AG04449 (cell line): ENCODE results near the gene PKN1.

Source experiments
- CTCF ChIA-PET: fragments of 350-600 bp; formaldehyde crosslinking; extraction: SDS; loops from one replicate; lab custom pipeline; 2021; ENCODE audit warnings: antibody characterized with exemption; lab: Yijun Ruan, JAX
- POLR2A ChIA-PET: fragments of 400-600, 350-600 bp; formaldehyde crosslinking; extraction: SDS; loops from one replicate; lab custom pipeline; 2020; ENCODE audit warnings: antibody characterized with exemption, inconsistent platforms; lab: Yijun Ruan, JAX
- DNase-seq: peaks from one replicate; pipeline ENCODE4 v3.0.0-alpha.2; 2010; ENCODE audit warnings: low read depth, low spot score
- H3K4me3 ChIP-seq: 2 replicates; pipeline ENCODE4 v1.5.1; 2011; ENCODE audit warnings: low read depth, mild to moderate bottlenecking, control low read depth, low read length
- TF ChIP-seq, protein P1 (sequence below): IDR thresholded peaks from one replicate; pipeline ENCODE4 v1.5.1; 2011; ENCODE audit warnings: mild to moderate bottlenecking, moderate library complexity, low read length, control low read depth, inconsistent platforms; ENCODE audit not compliant: insufficient read depth; ENCODE audit errors: missing control alignments

PKN1 gene

DNA sequence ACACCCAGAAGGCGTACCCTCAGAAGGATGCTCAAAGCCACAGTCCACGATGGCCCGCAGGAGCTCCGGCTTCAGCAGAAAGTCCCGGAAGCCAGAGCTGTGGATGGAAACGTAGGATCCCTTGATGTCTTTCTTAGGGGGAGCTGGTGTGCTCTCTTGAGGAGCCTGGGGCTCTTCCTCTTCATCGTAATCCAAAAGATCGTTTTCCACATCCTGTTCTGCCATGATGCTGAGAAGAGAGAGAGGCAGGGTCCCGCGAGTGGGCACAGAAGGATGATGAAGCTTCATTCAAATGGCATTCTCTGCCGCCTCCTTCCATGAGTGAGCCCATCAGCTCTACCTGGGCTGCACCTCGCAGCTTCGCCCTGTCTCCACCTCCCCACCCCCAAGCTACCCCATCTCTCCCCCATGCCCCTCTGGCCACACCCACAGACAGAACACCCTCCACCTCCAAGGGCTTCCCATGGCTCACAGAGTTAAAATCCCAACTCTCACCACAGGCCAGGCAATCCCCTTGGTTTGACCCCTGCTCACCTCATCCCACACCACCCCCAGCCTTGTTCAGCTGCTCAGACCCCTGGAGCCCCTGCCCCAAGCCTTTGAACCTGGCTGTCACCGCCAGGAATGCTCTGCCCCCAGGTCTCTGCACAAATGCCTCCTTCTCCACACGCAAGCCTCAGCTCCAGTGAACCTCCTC lies 20.0 kb upstream of the PKN1 start:
- POLR2A ChIA-PET: interaction anchor here (0.6 to 1.6 kb wide), 3 partner anchors 9 to 73 kb away, joined by 3 to 4 read pairs (median 3); no protein-coding TSS in a partner anchor
- no peak for DNase-seq
- TF ChIP-seq, protein P1, sequence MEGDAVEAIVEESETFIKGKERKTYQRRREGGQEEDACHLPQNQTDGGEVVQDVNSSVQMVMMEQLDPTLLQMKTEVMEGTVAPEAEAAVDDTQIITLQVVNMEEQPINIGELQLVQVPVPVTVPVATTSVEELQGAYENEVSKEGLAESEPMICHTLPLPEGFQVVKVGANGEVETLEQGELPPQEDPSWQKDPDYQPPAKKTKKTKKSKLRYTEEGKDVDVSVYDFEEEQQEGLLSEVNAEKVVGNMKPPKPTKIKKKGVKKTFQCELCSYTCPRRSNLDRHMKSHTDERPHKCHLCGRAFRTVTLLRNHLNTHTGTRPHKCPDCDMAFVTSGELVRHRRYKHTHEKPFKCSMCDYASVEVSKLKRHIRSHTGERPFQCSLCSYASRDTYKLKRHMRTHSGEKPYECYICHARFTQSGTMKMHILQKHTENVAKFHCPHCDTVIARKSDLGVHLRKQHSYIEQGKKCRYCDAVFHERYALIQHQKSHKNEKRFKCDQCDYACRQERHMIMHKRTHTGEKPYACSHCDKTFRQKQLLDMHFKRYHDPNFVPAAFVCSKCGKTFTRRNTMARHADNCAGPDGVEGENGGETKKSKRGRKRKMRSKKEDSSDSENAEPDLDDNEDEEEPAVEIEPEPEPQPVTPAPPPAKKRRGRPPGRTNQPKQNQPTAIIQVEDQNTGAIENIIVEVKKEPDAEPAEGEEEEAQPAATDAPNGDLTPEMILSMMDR: no peak
- CTCF ChIA-PET: interaction anchor here (1.0 to 2.3 kb wide), 3 partner anchors 19 to 276 kb away, joined by 5 to 11 read pairs (median 7); partner anchors contain the start of genes ASF1B and PKN1
- H3K4me3 ChIP-seq: no peak overlapping the region

DNA sequence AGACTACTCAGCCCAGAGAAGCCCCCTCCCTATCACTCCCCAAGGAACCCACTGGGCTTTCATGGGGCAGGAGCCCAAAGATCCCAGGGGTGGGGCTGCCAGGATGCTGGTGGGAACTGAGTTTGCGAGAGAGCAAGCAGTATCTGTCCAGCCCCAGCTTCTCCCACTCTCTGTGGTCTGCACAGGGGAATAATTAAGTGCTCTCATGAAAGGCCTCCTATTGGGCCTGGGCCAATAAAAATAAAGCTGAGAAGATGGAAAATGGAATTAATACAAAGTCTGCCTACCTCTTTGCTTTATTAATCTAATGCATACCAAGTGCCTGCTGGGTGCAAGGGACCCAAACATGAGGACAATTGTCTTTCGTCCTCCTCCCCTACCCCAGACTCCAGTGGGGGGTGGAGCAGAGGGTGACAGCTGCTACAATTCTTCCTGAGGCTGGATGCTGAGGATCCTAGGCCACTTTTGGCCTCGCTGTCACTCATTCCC lies 19.4 kb upstream of the PKN1 start:
- TF ChIP-seq, protein P1: no peak
- no peak for DNase-seq
- H3K4me3 ChIP-seq: no peak overlapping the region
- CTCF ChIA-PET: interaction anchor here (1.0 to 2.3 kb wide), 3 partner anchors 19 to 277 kb away, joined by 5 to 11 read pairs (median 7); partner anchors contain the start of genes ASF1B and PKN1
- POLR2A ChIA-PET: interaction anchor here (0.6 to 1.6 kb wide), 3 partner anchors 10 to 72 kb away, joined by 3 to 4 read pairs (median 3); no protein-coding TSS in a partner anchor

DNA sequence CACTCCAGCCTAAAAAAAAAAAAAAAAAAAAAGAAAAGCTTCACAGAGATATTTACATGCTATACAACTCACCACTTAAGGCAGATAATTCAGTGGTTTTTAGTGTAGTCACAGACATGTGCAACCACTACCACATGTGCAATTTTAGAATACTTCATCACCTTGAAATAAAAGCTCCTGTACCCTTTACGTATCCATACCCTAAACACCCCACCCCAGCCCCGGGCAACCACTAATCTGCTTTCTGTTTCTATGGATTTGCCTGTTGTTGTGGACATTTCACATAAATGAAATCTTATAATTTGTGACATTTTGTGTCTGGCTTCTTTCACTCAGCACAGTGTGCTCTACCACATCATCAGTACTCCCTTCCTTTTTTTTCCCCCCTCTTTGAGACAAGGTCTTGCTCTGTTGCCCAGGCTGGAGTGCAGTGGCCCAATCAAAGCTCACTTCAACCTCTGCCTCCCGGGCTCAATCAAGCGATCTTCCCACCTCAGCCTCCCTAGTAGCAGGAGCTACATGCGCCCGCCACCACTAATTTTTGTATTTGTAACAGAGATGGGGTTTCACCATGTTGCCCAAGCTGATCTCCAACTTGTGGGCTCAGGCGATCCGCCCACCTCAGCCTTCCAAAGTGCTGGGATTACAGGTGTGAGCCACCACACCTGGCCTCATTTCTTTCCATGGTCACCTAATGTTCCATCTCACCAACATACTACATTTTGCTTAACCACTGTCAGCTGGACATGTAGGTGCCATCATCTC lies 18.0 kb upstream of the PKN1 start:
- TF ChIP-seq, protein P1: no peak
- CTCF ChIA-PET: interaction anchor here (1.5 to 2.3 kb wide), 4 partner anchors 9 to 278 kb away, joined by 3 to 18 read pairs (median 9); partner anchors contain the start of genes ASF1B and PKN1
- no peak overlapping the region for H3K4me3 ChIP-seq
- POLR2A ChIA-PET: interaction anchor here (1.6 to 1.8 kb wide), 2 partner anchors 9 to 11 kb away, joined by 4 to 5 read pairs; no protein-coding TSS in a partner anchor
- DNase-seq: no peak

DNA sequence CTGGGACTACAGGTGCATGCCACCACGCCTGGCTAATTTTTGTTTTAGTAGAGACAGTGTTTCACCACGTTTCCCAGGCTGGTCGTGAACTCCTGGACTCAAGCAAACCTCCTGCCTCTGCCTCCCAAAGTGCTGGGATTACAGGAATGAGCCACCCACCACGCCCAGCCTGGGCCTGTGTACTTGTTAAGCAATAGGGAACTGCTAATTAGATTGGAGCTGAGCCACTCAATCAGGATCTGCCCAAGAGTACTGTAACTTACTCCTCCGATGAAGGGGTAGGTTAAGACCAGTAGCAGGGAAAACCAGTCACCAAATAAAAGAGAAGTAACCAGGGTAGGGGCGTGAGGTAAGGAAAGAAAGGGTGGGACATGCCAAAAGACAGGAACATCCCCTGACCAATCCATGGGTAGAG lies 16.3 kb upstream of the PKN1 start:
- DNase-seq: no peak
- ChIA-PET CTCF (interaction anchor here (1.6 kb wide), 1 partner anchor 11 kb away, joined by 6 read pairs; no protein-coding TSS in a partner anchor), POLR2A (no interaction called here)
- TF ChIP-seq, protein P1: no peak
- no peak overlapping the region for H3K4me3 ChIP-seq

DNA sequence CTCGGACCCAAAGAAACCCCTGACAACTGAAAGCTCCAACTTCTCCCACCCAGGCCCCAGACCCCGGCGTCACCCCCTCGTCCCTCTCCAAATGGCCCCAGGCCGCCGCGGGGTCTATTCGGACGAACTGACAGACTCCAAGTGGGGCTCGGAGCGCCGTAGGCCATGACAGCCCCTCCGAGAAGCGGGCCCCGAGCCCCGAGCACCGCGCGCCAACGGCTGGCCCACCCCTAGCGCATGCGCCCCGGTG lies 14.3 kb upstream of the PKN1 start:
- CTCF ChIA-PET: interaction anchor here (2.8 to 5.8 kb wide), 2 partner anchors 12 to 13 kb away, joined by 12 to 45 read pairs; partner anchors contain the start of gene PKN1
- peak overlapping the region; percentile 87 for H3K4me3 ChIP-seq
- POLR2A ChIA-PET: interaction anchor here (0.6 to 1.0 kb wide), 2 partner anchors 61 to 99 kb away, joined by 3 read pairs; partner anchors contain the start of gene DNAJB1
- no peak for DNase-seq
- TF ChIP-seq, protein P1: no peak
